MM.1S (cell line): ENCODE data around the gene ANKS1B.

Experiments
- DNase-seq: peaks from one replicate; pipeline ENCODE4 v3.0.0-alpha.2; 2015
- H2AFZ ChIP-seq: fragments of 300-600 bp; sonication (generic); 2 replicates; pipeline ENCODE4 v1.6.0; 2016; ENCODE audit warnings: antibody characterized with exemption, low read length
- H3F3A ChIP-seq: fragments of 300-600 bp; sonication (generic); 2 replicates; pipeline ENCODE4 v1.6.1; 2016; ENCODE audit warnings: mild to moderate bottlenecking, antibody characterized with exemption, low read length, moderate library complexity, mixed read lengths; ENCODE audit not compliant: insufficient read depth
- H3K27ac ChIP-seq: fragments of 300-600 bp; sonication (generic); 2 replicates; pipeline ENCODE4 v1.5.1; 2016; ENCODE audit warnings: mild to moderate bottlenecking, low read length
- H3K27me3 ChIP-seq: fragments of 300-600 bp; sonication (generic); replicated peaks from 2 replicates; pipeline ENCODE4 v1.6.0; 2016; ENCODE audit warnings: low read length; ENCODE audit not compliant: insufficient read depth
- H3K36me3 ChIP-seq: fragments of 300-600 bp; sonication (generic); replicated peaks from 2 replicates; pipeline ENCODE4 v1.6.1; 2016; ENCODE audit warnings: mild to moderate bottlenecking, low read length, mixed read lengths; ENCODE audit not compliant: insufficient read depth
- H3K4me1 ChIP-seq: fragments of 300-600 bp; sonication (generic); 2 replicates; pipeline ENCODE4 v1.6.1; 2016; ENCODE audit warnings: low read length, mixed read lengths
- H3K4me2 ChIP-seq: fragments of 300-600 bp; sonication (generic); 2 replicates; pipeline ENCODE4 v1.6.0; 2016; ENCODE audit warnings: low read depth, low read length
- H3K4me3 ChIP-seq: fragments of 300-600 bp; sonication (generic); 2 replicates; pipeline ENCODE4 v1.5.1; 2016; ENCODE audit warnings: low read length, mixed read lengths
- H3K79me2 ChIP-seq: fragments of 300-600 bp; sonication (generic); 2 replicates; pipeline ENCODE4 v1.6.1; 2016; ENCODE audit warnings: mixed run types, low read length, mixed read lengths
- H3K9ac ChIP-seq: fragments of 300-600 bp; sonication (generic); 2 replicates; pipeline ENCODE4 v1.6.1; 2016; ENCODE audit warnings: low read length, mixed read lengths
- H3K9me2 ChIP-seq: fragments of 300-600 bp; sonication (generic); replicated peaks from 2 replicates; pipeline ENCODE4 v1.6.1; 2016; ENCODE audit warnings: mild to moderate bottlenecking, low read length, mixed read lengths; ENCODE audit not compliant: insufficient read depth
- H3K9me3 ChIP-seq: fragments of 300-600 bp; sonication (generic); replicated peaks from 2 replicates; pipeline ENCODE4 v1.6.1; 2016; ENCODE audit warnings: mild to moderate bottlenecking, low read length, mixed read lengths; ENCODE audit not compliant: insufficient read depth
- H4K20me1 ChIP-seq: fragments of 300-600 bp; sonication (generic); 2 replicates; pipeline ENCODE4 v1.6.1; 2016; ENCODE audit warnings: mild to moderate bottlenecking, low read length, moderate library complexity, mixed read lengths; ENCODE audit not compliant: insufficient read depth
- CTCF ChIP-seq: fragments of 300-600 bp; sonication (generic); IDR thresholded peaks from 2 replicates; pipeline ENCODE4 v1.5.1; 2016; ENCODE audit warnings: antibody characterized with exemption, low read length, mixed read lengths
- EZH2 ChIP-seq: fragments of 300-600 bp; sonication (generic); optimal IDR thresholded peaks from 2 replicates; pipeline ENCODE3; 2017; ENCODE audit warnings: low read depth, mild to moderate bottlenecking, antibody characterized with exemption, low read length, mixed read lengths
- EZH2phosphoT487 ChIP-seq: fragments of 300-600 bp; sonication (generic); IDR thresholded peaks from 2 replicates; pipeline ENCODE4 v1.6.1; 2018; ENCODE audit warnings: antibody characterized with exemption, low read length

The ANKS1B gene

DNA sequence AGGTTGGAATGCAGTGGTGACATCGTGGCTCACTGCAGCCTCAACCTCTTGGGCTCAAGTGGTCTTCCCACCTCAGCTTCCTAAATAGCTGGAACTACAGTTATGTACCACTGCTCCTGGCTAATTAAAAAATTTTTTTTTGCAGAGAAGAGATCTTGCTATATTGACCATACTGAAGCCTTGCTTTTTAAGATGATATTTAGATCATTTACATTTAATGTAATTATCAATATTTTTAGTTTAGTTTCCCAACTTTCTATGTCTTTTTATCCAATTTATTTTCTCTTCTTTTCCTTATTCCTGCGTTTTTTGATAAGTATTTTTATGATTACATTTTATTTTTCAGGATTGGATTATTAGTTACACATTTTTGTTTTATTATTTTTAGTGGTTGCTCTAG, 999.6 kb downstream of the ANKS1B start:
- Histone ChIP-seq H3K9me3 (no peaks in the 10 kb centered on the region), H3K27me3 (no peaks in the 10 kb centered on the region), H3K9me2 (no peaks in the 10 kb centered on the region), H3K4me1 (peaks cover 34% of the 10 kb centered on the region), H3K4me2 (no peak overlapping the region), H3K9ac (no peak overlapping the region), H3F3A (peaks cover 23% of the 10 kb centered on the region), H3K27ac (no peak overlapping the region), H4K20me1 (no peaks in the 10 kb centered on the region), H3K36me3 (no peaks in the 10 kb centered on the region), H2AFZ (no peak overlapping the region), H3K79me2 (no peaks in the 10 kb centered on the region), H3K4me3 (no peak overlapping the region)
- DNase-seq = no peak
- TF ChIP-seq CTCF (no peak), EZH2 (no peak), EZH2phosphoT487 (no peak)

- Histone ChIP-seq H3K4me3 (peak overlapping the region; percentile 34), H4K20me1 (no peaks in the 10 kb centered on the region), H3K27ac (peak overlapping the region; percentile 68), H3K27me3 (no peaks in the 10 kb centered on the region), H3K36me3 (no peaks in the 10 kb centered on the region), H3K4me2 (peak overlapping the region; percentile 79), H3K9me2 (no peaks in the 10 kb centered on the region), H3K79me2 (no peaks in the 10 kb centered on the region), H3F3A (peaks cover 23% of the 10 kb centered on the region), H3K9ac (peak overlapping the region; percentile 6; the same call in 1 of the 2 replicates), H2AFZ (peak overlapping the region; percentile 70), H3K9me3 (no peaks in the 10 kb centered on the region), H3K4me1 (peaks cover 34% of the 10 kb centered on the region)
- no peak for DNase-seq
- no peak for TF ChIP-seq EZH2
- no peak for TF ChIP-seq CTCF
- no peak for TF ChIP-seq EZH2phosphoT487
These were observed 1001.1 kb downstream of the ANKS1B start for GRCh38 chr12:98983647-98984046.

GRCh38 chr12:98980508-98980907, 1004.2 kb downstream of the ANKS1B start:
- no peak for DNase-seq
- no peak overlapping the region for H3K4me3 ChIP-seq
- no peaks in the 10 kb centered on the region for H4K20me1 ChIP-seq
- no peaks in the 10 kb centered on the region for H3K79me2 ChIP-seq
- H3F3A ChIP-seq = peaks cover 23% of the 10 kb centered on the region
- no peak overlapping the region for H2AFZ ChIP-seq
- TF ChIP-seq EZH2 (no peak), EZH2phosphoT487 (no peak), CTCF (no peak)
- no peak overlapping the region for H3K27ac ChIP-seq
- H3K27me3 ChIP-seq = no peaks in the 10 kb centered on the region
- no peaks in the 10 kb centered on the region for H3K9me2 ChIP-seq
- H3K9me3 ChIP-seq = no peaks in the 10 kb centered on the region
- H3K9ac ChIP-seq = no peak overlapping the region
- H3K4me2 ChIP-seq = no peak overlapping the region
- peaks cover 41% of the 10 kb centered on the region for H3K4me1 ChIP-seq
- no peaks in the 10 kb centered on the region for H3K36me3 ChIP-seq
